Natural killer cell (primary cell): ENCODE results near the gene CA11. TPM values are rescaled to one million over a fixed set of nuclear protein-coding genes. Genes with fewer than 3 reads are reported as not detected.

Experiments
- ATAC-seq, 3 donors: fragments of 150-1000 bp in 2 of 3; fragments of 200-7000 bp in 1 of 3; cut with Tn5 transposase; 1 replicate in 1 of 3; 2 replicates in 2 of 3; pipeline ENCODE4 v1.10.0; 2021; ENCODE audit warnings: mild to moderate bottlenecking in 2 of 3, moderate library complexity in 2 of 3
- DNase-seq, 2 donors: peaks; one replicate each; pipeline versions ENCODE4 v3.0.0 to v3.0.0-alpha.2; 2013 to 2021; ENCODE audit warnings: mixed read lengths in 1 of 2
- H3K27ac ChIP-seq: one replicate; pipeline ENCODE4 v1.5.1; 2013; ENCODE audit warnings: mild to moderate bottlenecking, low read length
- H3K27me3 ChIP-seq: one replicate; pipeline ENCODE4 v1.6.1; 2013; ENCODE audit warnings: low read length; ENCODE audit not compliant: control insufficient read depth, insufficient read depth
- H3K36me3 ChIP-seq: one replicate; pipeline ENCODE4 v1.6.1; 2013; ENCODE audit warnings: low read length; ENCODE audit not compliant: control insufficient read depth, insufficient read depth
- H3K4me1 ChIP-seq: one replicate; pipeline ENCODE4 v1.6.1; 2013; ENCODE audit warnings: low read length; ENCODE audit not compliant: control insufficient read depth, insufficient read depth
- H3K4me3 ChIP-seq: one replicate; pipeline ENCODE4 v1.5.1; 2013; ENCODE audit warnings: low read length
- H3K9me3 ChIP-seq: one replicate; pipeline ENCODE4 v1.6.1; 2013; ENCODE audit warnings: low read length; ENCODE audit not compliant: control insufficient read depth, insufficient read depth
- H3K27ac Mint-ChIP-seq, 2 donors: one replicate each; pipeline ENCODE4 v1.8.0; 2022; ENCODE audit warnings: mild to moderate bottlenecking in 2 of 2, mixed read lengths in 2 of 2, moderate library complexity in 1 of 2
- H3K27me3 Mint-ChIP-seq, 2 donors: one replicate each; pipeline ENCODE4 v1.8.0; 2022; ENCODE audit warnings: low read depth in 2 of 2, mixed read lengths in 2 of 2
- H3K36me3 Mint-ChIP-seq: one replicate; pipeline ENCODE4 v1.8.0; 2022; ENCODE audit warnings: mixed read lengths
- H3K4me1 Mint-ChIP-seq, 2 donors: one replicate each; pipeline ENCODE4 v1.8.0; 2022; ENCODE audit warnings: mixed read lengths in 2 of 2
- H3K4me3 Mint-ChIP-seq: one replicate; pipeline ENCODE4 v1.8.0; 2022; ENCODE audit warnings: mild to moderate bottlenecking, moderate library complexity, mixed read lengths
- H3K9me3 Mint-ChIP-seq, 2 donors: one replicate each; pipeline ENCODE4 v1.8.0; 2022; ENCODE audit warnings: mixed read lengths in 2 of 2
- WGBS: methylation state at CpG from one replicate; pipeline ENCODE4 v1.1.7; 2013; ENCODE audit warnings: missing lambda C conversion rate; ENCODE audit not compliant: insufficient coverage; 5-methylcytosine and 5-hydroxymethylcytosine counted together
- intact Hi-C: fragments of 100-400 bp; cut with micrococcal nuclease; formaldehyde crosslinking; loops from one replicate; pipeline ENCODE4 v1.14.2; 2022
- total RNA-seq, 4 donors: library from RNA; stranded (reverse); fragments of 120-200 nt in 1 of 4; gene quantifications; one replicate each; pipeline versions ENCODE4 v1.2.3 to v1.2.4, GENCODE V29; 2013 to 2022
- TF ChIP-seq, protein P1 (sequence below): fragments of 200-600 bp; IDR thresholded peaks from one replicate; pipeline ENCODE4 v1.8.0; 2022; ENCODE audit warnings: antibody characterized with exemption

The CA11 gene
- total RNA-seq, 3 donors from 2014 or later (not counting 1 experiment from before 2014, with no cell fraction given), result 9.2 to 11.9 (median 11.0) TPM

DNA sequence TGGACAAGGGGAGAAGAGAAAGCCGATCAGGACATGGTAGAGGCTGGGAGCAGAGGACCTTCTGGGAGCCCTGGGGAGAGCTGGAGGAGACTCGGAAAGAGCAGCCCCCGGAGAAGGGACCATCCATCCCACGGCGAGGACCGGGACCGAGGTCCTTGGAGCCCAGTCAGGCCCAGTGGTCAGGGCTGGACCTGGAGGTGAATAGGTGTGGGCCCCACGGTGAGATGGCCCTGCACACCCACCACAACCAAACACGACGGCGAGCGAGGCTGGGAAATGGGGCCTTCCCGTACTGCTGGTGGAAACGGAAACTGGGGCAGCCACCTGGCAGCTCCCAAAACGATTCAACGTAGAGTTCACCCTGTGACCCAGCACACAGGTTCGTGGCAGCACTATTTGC is 30.5 kb upstream of the CA11 start:
- intact Hi-C loops, result loop anchor here (5.0 kb wide), 1 partner anchor 39 kb away; the partner anchor contains the start of gene DBP
- Mint-ChIP-seq H3K4me1 (peaks cover 7 to 8% of the 10 kb centered on the region in 2 donors), H3K9me3 (no peaks in the 10 kb centered on the region), H3K36me3 (no peaks in the 10 kb centered on the region), H3K27ac (no peak overlapping the region), H3K4me3 (no peak overlapping the region), H3K27me3 (peaks cover 0 to 3% of the 10 kb centered on the region in 2 donors)
- Histone ChIP-seq H3K4me3 (no peak overlapping the region), H3K36me3 (no peaks in the 10 kb centered on the region), H3K4me1 (peaks cover 14% of the 10 kb centered on the region), H3K9me3 (no peaks in the 10 kb centered on the region), H3K27me3 (no peaks in the 10 kb centered on the region), H3K27ac (no peak overlapping the region)
- WGBS, result 89% methylated on average over 17 of the region's 17 CpGs
- ATAC-seq (no peak), DNase-seq (no peak)
- TF ChIP-seq, protein P1, sequence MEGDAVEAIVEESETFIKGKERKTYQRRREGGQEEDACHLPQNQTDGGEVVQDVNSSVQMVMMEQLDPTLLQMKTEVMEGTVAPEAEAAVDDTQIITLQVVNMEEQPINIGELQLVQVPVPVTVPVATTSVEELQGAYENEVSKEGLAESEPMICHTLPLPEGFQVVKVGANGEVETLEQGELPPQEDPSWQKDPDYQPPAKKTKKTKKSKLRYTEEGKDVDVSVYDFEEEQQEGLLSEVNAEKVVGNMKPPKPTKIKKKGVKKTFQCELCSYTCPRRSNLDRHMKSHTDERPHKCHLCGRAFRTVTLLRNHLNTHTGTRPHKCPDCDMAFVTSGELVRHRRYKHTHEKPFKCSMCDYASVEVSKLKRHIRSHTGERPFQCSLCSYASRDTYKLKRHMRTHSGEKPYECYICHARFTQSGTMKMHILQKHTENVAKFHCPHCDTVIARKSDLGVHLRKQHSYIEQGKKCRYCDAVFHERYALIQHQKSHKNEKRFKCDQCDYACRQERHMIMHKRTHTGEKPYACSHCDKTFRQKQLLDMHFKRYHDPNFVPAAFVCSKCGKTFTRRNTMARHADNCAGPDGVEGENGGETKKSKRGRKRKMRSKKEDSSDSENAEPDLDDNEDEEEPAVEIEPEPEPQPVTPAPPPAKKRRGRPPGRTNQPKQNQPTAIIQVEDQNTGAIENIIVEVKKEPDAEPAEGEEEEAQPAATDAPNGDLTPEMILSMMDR, result no peak

DNA sequence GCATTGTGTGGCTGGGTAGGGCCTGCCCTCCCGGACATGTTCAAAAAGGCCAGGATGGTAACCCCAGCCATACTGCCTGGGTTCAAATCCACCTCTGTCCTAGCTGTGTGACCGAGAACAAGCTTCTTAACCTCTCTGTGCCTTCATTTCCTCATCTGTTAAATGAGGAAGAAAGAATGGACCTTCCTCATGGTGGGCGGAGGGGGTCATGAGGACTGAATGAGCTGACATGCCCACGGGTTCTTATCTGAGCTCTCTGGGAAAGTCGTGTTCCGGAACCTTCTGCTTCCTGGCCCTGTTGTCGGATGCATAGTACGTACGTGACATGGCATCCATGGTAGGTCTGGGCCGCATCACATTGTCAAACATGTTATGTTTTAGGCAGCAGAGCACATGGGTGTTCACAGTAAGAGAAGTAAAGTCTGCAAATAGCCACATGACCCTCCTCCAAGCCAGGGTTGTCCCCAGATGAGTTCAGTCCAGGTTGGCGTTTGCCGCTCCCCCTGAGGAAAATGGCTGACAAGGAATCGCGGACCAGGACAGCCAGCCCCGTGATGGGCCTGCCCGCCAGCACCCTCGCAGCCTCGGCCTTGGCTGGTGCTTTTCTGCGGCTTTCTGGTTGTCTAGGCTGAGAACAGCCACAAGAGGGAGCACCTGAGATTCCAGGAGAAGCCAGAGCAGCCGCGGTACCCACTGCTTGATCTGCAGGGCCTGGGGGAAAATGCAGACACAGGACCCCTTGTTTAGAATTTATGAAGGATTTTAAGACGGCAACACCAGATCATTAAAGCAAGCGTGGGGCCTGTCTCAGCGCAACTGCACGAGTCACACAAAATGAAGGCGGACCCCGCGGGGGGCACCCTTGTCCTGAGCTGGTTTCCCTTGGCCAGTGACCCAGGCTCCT is 29.2 kb upstream of the CA11 start:
- 43% methylated on average over 28 of the region's 28 CpGs for WGBS
- peaks cover 7 to 8% of the 10 kb centered on the region in 2 donors for H3K4me1 Mint-ChIP-seq

DNA sequence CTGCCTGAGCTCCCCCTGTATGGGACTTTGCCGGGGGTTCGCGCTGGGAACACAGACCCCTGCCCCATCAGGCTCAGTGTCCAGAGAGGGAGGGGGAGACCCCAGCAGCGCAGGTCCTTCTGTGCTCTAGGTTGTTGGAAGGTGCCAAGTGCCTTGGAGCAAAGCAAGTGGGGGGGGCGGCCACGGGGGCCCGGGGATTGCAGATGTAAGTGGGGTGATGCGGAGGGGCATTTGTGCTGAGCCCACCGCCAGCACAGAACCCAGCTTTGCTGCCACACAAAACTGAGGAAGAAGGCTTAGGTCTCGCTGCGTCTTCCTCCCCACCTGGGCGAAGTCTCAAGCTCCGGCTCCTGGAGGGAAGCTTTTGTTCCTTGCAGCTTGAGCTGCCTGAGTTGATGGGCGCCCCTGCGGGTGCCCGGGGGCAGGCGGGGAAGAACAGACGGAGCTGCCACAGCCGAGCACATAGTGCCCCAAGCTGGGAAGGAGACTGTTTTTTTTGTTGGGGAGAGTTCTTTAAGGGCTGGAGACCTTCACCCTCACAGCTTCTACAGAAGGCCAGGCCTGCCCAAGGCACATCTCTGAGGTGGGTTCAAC is 28.3 kb upstream of the CA11 start:
- H3K27me3 ChIP-seq, result no peaks in the 10 kb centered on the region
- no peak overlapping the region for H3K27ac ChIP-seq
- ATAC-seq (no peak), DNase-seq (no peak)
- H3K36me3 ChIP-seq, result no peaks in the 10 kb centered on the region
- 93% methylated on average over 18 of the region's 19 CpGs for WGBS
- no peak overlapping the region for H3K27ac Mint-ChIP-seq
- intact Hi-C loops, result no loop called here
- H3K9me3 Mint-ChIP-seq, result peaks cover 5% of the 10 kb centered on the region in 2 donors
- H3K4me3 Mint-ChIP-seq, result no peak overlapping the region
- H3K27me3 Mint-ChIP-seq, result peaks cover 0 to 3% of the 10 kb centered on the region in 2 donors
- TF ChIP-seq, protein P1, result no peak
- H3K4me1 ChIP-seq, result peaks cover 8% of the 10 kb centered on the region
- H3K4me3 ChIP-seq, result no peak overlapping the region
- H3K4me1 Mint-ChIP-seq, result peaks cover 7 to 15% of the 10 kb centered on the region in 2 donors
- no peaks in the 10 kb centered on the region for H3K36me3 Mint-ChIP-seq
- H3K9me3 ChIP-seq, result no peaks in the 10 kb centered on the region

More for the DNA sequence above, 29.2 kb upstream of the CA11 start:
- H3K27ac Mint-ChIP-seq, result peak overlapping the region in 1 of 2 donors; percentile 52
- Histone ChIP-seq H3K27me3 (no peaks in the 10 kb centered on the region), H3K36me3 (no peaks in the 10 kb centered on the region), H3K4me1 (peaks cover 8% of the 10 kb centered on the region), H3K9me3 (no peaks in the 10 kb centered on the region), H3K4me3 (no peak overlapping the region), H3K27ac (no peak overlapping the region)
- TF ChIP-seq, protein P1, result peak; percentile 74
- H3K27me3 Mint-ChIP-seq, result peaks cover 0 to 3% of the 10 kb centered on the region in 2 donors
- intact Hi-C loops, result loop anchor here (1.0 to 5.0 kb wide), 2 partner anchors 29 to 38 kb away; partner anchors contain the start of genes CA11 and DBP
- H3K36me3 Mint-ChIP-seq, result no peaks in the 10 kb centered on the region
- no peak overlapping the region for H3K4me3 Mint-ChIP-seq
- no peaks in the 10 kb centered on the region for H3K9me3 Mint-ChIP-seq
- peak; percentile 59 to 91 for DNase-seq
- peak; percentile 74 to 98 (median 98) for ATAC-seq
